ENCODE measurements around the gene SLC1A4.
A peak's percentile ranks its signal among the peaks of the same experiment; 100 is the strongest.

SLC1A4 gene

DNA sequence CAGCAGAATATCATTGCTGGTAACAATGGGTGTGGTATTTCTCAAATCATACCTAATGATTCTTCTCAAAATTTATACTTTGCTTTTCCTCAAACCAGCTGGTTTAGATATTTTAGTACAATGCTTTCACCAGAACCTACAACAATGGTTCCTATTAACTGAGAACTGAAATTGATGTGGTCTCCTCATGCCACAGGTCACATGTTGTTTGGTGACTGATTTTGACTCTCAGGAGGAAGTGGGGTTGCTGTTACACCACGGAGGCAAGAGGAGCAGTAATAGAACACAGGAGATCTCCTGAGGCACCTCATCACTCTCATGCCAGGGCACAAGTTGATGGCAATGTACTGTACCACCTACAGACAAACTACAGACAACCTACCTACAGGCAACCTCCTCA is 64.0 kb downstream of the SLC1A4 start:
- no peak for DNase-seq (ENCODE audit: low read depth in 3 of 3)

DNA sequence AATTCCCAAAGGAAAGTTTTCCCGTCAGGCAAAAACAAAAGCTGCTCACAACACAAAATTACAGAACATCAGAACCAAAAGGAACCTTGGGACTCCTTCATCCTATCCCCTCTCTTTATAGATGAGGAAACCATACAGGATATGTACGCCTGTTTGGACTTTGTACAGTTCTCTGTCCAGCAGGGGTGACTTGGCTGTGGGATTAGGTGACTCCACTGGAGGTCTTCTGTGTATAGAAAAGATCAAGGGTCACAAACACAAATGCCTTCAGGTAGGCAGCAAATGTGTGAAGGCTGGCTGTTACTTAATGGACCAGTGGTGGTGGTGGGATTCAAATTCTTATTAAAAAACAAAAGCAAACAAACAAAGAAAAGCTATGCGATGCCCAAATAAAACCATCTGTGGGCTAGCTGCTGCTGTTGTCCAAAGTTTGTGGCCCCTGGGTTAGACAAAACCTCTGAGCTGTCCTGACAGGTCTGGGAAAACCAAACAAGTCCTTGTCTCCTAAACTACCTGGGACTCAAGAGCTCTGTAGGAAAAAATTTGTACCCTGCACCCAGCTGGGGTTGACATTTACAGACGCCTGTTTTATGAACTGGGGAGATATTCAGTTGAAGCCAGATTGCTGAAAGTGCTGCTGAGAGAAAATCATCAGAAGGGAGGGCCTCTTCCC is 65.7 kb downstream of the SLC1A4 start:
- DNase-seq (ENCODE audit: low read depth in 3 of 3): no peak

DNA sequence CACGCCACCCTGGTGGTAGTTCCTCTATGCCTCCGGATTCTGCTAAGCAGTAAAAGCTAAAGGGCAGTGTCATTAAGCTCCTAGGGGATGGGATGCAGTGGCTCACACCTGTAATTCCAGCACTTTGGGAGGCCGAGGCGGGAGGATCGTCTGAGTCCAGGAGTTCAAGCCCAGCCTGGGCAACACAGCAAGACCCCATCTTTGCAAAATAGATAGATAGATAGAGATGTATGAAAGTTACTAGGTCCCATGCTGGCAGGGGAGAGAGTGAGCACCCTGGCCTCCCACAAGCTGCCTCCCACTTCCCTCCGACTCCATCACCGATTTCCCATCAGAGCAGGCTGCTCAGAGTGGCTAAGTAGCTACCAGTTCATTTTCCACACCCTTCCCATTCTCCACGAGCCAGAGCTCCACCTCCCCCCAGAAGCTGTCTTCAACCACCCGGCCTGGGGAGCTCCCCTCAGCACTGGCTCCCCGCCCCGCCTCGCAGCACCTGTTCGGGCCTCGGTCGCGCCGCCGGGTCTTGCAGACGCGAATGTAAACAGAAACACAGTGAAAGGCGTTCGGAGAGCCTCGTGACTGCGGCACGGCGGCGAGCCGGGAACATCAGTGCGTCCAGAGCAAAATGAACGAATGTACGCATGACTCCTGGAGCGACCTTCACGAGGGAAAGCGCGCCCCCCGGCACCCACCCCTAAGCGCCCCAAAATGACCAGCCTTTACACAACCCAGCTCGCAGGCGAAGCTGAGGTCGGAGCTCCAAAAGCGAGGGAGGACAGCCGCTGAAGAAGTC is 66.4 kb downstream of the SLC1A4 start:
- no peak for DNase-seq (ENCODE audit: low read depth in 3 of 3)

DNA sequence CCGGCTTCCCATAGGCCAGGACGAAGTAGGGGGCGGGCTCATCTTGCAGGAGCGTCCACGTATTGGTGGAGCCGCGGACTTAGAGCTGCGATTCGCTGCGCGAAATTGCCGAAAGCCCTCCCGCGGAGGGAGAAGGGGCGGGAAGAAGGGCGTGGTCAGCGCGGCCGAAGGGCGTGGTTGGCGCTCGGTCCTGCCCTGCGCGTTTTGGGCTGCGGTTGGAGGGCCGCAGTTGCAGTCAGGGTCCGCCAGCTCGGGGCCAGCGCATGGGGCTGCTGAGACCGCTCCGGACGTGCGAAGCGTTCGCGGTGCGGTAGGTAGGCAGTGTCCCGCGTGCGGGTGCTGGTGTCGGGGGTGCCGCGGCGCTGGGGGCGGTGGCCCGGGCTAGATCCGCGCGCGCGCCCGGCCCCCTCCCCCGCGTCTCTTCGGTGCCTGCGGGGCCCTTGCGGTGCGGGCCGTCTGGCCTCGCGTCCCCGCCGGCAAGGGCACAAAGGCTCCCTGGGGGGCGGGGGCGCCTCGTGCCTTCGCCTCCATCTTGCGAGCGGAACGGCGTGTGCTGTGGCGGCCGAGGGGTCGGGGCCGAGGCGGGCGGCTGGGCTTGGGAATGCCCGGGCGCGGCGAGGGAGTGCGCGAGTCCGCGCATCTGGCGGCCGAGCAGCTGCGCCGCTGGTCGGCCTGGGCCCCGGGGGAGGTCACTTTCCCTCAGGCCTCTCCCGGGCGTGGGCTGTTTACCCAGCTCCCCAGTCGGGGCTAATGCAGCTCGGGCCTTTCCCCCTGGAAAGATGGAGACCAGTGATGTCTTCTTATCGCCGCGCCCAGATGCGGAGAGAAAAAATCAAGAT is 67.2 kb downstream of the SLC1A4 start, which contains the start of gene CEP68:
Gene CEP68 (plus strand): TSS at position 202 of the 839 bp plus-strand sequence. CDS start 13,029 bp downstream, outside the sequence.
- peak; percentile 90 to 94 (median 93) for DNase-seq (ENCODE audit: low read depth in 3 of 3)

DNA sequence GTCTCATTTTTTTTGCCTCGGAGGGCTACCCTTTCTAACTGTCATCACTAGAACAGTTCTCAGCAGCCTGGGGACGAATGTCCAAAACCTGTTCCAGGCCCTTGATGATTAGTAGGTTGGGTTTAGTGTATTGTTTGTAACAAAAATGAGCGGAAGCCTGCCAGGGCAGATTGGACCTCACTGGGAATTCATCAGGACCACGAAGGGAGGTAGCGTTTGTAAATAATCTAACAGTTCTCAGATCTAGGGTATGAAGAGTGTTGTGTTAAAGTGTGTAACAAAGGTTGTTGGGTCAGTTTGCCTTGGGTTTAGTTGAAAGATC is 67.8 kb downstream of the SLC1A4 start:
- no peak for DNase-seq (ENCODE audit: low read depth in 3 of 3)

- DNase-seq (ENCODE audit: low read depth in 3 of 3): peak in 2 of 3 experiments; percentile 18 to 37
Measured at GRCh38 chr2:65057391-65058052, 68.3 kb downstream of the SLC1A4 start.

GRCh38 chr2:65059071-65059470 is 69.9 kb downstream of the SLC1A4 start:
- DNase-seq (ENCODE audit: low read depth in 3 of 3): no peak

- DNase-seq (ENCODE audit: low read depth in 3 of 3): no peak
Measured at GRCh38 chr2:65061146-65061909, 72.1 kb downstream of the SLC1A4 start.

- no peak for DNase-seq (ENCODE audit: low read depth in 3 of 3)
Measured at GRCh38 chr2:65061910-65062339, 72.7 kb downstream of the SLC1A4 start.

GRCh38 chr2:65062843-65063825 is 73.9 kb downstream of the SLC1A4 start:
- DNase-seq (ENCODE audit: low read depth in 3 of 3): no peak

DNA sequence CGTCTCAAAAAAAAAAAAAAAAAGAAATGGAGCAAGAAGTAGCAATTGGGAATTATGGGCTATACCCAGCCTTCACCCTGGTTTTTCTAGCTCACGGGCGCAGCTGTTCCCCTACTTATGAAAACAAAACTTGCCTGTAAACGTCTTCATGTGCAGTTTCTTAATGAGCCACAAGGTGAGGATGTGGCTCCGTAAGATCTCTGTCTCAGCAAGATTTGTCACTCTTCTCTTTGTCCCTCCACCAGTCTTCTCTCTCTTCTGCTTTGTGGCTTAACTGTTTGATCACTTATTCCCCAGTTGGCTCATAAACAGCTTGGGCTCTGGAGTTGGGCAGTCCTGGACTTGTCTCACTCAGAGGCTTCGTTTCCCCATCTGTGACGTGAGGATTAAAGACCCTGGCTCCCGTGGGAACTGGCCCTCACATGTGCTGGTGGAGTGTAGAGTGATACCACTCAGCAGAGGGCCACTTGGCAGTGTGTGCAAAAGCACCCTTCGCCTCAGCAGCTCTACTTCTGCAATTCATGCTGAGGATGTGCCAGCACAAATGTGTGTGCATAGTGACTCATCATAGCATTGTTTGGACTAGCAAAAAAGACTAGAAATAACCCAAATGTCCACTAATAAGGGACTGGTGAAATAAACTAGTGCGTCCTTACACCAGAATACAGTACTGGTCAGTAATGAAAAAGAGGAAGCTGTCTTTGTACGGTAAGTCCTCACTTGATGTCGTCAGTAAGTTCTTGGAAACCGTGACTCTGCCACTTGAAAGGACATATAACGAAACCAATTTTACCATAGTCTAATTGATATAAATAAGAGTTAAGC is 75.7 kb downstream of the SLC1A4 start:
- peak in 1 of 3 experiments; percentile 5 for DNase-seq (ENCODE audit: low read depth in 3 of 3)

DNA sequence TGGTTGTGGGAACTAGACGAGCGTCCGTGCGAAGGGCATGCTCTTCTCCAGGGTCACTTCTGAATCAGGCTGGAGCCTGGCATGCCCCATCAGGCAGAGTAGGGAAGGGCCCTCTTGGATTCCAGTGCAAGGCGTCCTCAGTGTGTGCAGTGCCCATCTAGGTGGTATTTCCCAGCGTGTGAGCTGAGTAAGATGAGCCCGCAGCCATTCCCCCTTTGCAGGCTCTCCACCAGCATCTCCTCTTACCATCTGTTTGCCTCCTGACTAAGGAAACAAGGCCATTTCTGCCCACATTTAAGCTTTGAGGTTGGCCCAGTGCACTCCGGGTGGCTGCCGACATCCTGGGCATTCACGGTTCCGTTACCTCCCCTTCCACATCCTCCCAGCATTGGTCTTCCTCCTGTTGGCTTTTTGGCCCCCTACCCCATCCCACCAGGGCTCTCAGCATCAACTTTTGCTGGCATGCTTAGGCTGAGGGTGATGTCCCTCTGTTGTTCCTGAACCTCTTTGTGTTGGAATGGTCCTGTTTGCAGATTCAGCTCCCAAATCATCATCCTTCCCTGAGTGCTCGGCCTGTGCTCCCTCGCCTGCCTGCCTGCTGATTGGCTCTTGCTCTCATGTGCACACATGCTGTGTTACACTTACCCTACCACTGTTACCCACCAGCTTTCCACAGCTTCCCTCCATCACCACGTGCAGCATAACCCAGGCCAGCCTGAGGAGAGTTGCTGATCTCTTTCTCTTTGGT is 78.8 kb downstream of the SLC1A4 start:
- no peak for DNase-seq (ENCODE audit: low read depth in 3 of 3)

DNA sequence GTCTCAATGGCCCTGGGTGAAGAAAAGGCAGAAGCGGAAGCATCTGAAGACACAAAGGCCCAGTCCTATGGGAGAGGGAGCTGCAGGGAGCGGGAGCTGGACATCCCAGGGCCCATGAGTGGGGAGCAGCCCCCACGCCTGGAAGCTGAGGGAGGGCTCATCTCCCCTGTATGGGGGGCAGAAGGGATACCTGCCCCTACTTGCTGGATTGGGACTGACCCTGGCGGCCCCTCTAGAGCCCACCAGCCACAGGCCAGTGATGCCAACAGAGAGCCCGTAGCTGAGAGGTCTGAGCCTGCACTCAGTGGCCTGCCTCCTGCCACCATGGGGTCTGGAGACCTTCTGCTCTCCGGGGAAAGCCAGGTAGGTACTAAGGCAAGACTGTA is 80.2 kb downstream of the SLC1A4 start:
- no peak for DNase-seq (ENCODE audit: low read depth in 3 of 3)

DNA sequence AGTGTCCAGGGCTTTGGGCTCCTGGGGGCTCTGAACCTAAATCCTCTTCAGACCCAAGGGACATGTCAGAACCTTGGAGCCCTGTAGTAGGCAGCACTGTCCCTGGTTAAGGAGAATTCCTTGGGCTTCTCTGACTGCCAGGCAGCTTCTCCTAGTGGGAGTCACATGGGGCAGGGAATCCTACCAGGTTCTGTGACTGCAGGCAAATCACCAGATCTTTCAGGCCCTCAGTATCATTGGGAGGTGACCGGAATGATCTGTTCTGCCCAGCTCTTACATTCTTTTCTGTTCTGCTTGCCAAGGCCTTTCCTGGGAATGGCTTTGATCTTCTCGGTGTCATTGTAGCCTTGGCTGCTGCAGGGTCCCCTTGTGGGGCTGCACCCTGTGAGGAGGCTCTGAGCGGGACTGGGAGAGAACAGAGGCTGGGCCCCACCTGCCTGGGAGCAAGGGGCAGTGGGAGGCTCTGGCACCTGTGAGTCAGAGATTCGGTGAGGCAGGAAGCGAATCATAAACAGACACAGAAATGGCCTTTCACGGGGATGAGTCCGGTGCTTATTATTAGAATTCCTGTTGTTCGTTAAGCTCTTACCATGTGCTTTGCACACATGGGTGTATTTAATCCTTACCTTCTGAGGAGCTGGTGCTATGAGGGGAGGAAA is 81.1 kb downstream of the SLC1A4 start:
- no peak for DNase-seq (ENCODE audit: low read depth in 3 of 3)

- DNase-seq (ENCODE audit: low read depth in 3 of 3): no peak
Measured at GRCh38 chr2:65070856-65071255, 81.7 kb downstream of the SLC1A4 start.

DNA sequence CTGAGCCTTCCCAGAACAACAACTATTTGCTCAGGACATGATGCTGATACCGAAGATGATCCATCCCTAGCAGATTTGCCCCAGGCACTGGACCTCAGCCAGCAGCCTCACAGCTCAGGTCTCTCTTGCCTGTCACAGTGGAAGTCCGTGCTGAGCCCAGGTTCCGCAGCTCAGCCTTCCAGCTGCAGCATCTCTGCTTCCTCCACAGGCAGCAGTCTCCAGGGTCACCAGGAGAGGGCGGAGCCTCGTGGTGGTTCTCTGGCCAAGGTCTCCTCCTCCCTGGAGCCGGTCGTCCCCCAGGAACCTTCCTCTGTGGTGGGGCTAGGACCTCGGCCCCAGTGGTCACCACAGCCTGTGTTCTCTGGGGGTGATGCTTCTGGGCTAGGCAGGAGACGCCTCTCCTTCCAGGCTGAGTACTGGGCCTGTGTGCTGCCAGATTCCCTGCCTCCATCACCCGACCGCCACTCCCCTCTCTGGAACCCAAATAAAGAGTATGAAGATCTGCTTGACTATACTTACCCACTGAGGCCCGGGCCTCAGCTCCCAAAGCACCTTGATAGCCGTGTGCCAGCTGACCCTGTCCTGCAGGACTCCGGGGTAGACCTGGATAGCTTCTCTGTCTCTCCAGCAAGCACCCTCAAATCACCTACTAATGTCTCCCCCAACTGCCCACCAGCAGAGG is 82.4 kb downstream of the SLC1A4 start:
- DNase-seq (ENCODE audit: low read depth in 3 of 3): no peak
